ENCODE results near the gene B4GALT5. TPM values are rescaled to one million over a fixed set of nuclear protein-coding genes. Genes with fewer than 3 reads are reported as not detected.

The B4GALT5 gene
- total RNA-seq, 1 experiment from 2014 or later = 92.5 TPM

- no peaks in the 10 kb centered on the region for H3K27me3 ChIP-seq (ENCODE audit: insufficient read depth, low read length)
- H3K9me3 ChIP-seq (ENCODE audit: control insufficient read depth in 1 of 2, insufficient read depth in 1 of 2, low read depth in 1 of 2, low read length in 2 of 2) = no peaks in the 10 kb centered on the region
- no peak overlapping the region for H3K9ac ChIP-seq (ENCODE audit: low read length)
- DNase-seq (ENCODE audit: low read depth, low spot score) (no peak), ATAC-seq (no peak)
- TF ChIP-seq CBX3 (IDR thresholded peaks at IDR 0.05; ENCODE audit: low read depth) = no peak
- no peak for TF ChIP-seq FOSL1 (IDR thresholded peaks at IDR 0.05; ENCODE audit: low read depth)
- TF ChIP-seq MAX (IDR thresholded peaks at IDR 0.05) = no peak
- no peak for TF ChIP-seq CTCF (IDR thresholded peaks at IDR 0.05 in 2 of 3, conservative IDR thresholded peaks at IDR 0.05 in 1 of 3; ENCODE audit: borderline replicate concordance in 1 of 3, insufficient read depth in 1 of 3, low read depth in 2 of 3, low read length in 2 of 3)
- peaks cover 6 to 22% of the 10 kb centered on the region in 2 experiments; a peak in 3 of 4 replicates for H3K4me1 ChIP-seq (ENCODE audit: control insufficient read depth in 1 of 2, insufficient read depth in 2 of 2, low read length in 2 of 2)
- CTCF ChIA-PET = interaction anchor here (1.3 kb wide), 1 partner anchor 275 kb away, joined by 4 read pairs; no protein-coding TSS in a partner anchor
- no peaks in the 10 kb centered on the region for H4K20me1 ChIP-seq (ENCODE audit: insufficient read depth)
- no peaks in the 10 kb centered on the region for H3K9me2 ChIP-seq (ENCODE audit: insufficient read depth)
- POLR2A ChIA-PET = no interaction called here
- H2AFZ ChIP-seq (ENCODE audit: low read depth, low read length, poor library complexity, severe bottlenecking) = no peak overlapping the region
- no peak overlapping the region for H3K27ac ChIP-seq (ENCODE audit: low read depth, low read length)
- H3K36me3 ChIP-seq (ENCODE audit: control insufficient read depth in 1 of 2, insufficient read depth in 2 of 2, low read length in 2 of 2) = no peaks in the 10 kb centered on the region
- intact Hi-C loops (cut with micrococcal nuclease) = loop anchor here (5.0 kb wide), 1 partner anchor 98 kb away; the partner anchor contains the start of gene B4GALT5
- RAD21 ChIA-PET (ENCODE audit: low non-redundant PET in 1 of 2, low total read pairs in 2 of 2, uncharacterized antibody in 2 of 2, unreplicated experiment in 2 of 2) = no interaction called here
- BruUV-seq (replicated peaks) = no TSS peak
- H3K4me3 ChIP-seq (replicated peaks in 1 of 2; ENCODE audit: low read depth in 1 of 2, low read length in 2 of 2) = no peak overlapping the region
- no peaks in the 10 kb centered on the region for H3K79me2 ChIP-seq (ENCODE audit: insufficient read depth, low read length)
- no peak overlapping the region for H3K4me2 ChIP-seq (ENCODE audit: low read length)
Measured at GRCh38 chr20:49614338-49615050, 99.2 kb downstream of the B4GALT5 start.
